ENCODE data around the gene NR1I2.

The NR1I2 gene

GRCh38 chr3:119768668-119769393, 13.1 kb upstream of the NR1I2 start:
- H3K4me3 Mint-ChIP-seq = no peak overlapping the region
- H3K27ac Mint-ChIP-seq = no peak overlapping the region
- no peaks in the 10 kb centered on the region for H3K4me1 Mint-ChIP-seq (ENCODE audit: low read depth)
- H3K9me3 Mint-ChIP-seq = no peaks in the 10 kb centered on the region
- H3K27me3 Mint-ChIP-seq = peaks cover 8% of the 10 kb centered on the region
- H3K36me3 Mint-ChIP-seq (ENCODE audit: low read depth) = no peaks in the 10 kb centered on the region

- Mint-ChIP-seq H3K9me3 (no peaks in the 10 kb centered on the region), H3K4me1 (ENCODE audit: low read depth) (no peaks in the 10 kb centered on the region), H3K4me3 (no peak overlapping the region), H3K27me3 (peaks cover 8% of the 10 kb centered on the region), H3K27ac (no peak overlapping the region), H3K36me3 (ENCODE audit: low read depth) (no peaks in the 10 kb centered on the region)
Measured at GRCh38 chr3:119769394-119770149, 12.3 kb upstream of the NR1I2 start.

GRCh38 chr3:119774444-119774843, 7.5 kb upstream of the NR1I2 start:
- Mint-ChIP-seq H3K9me3 (peaks cover 8% of the 10 kb centered on the region), H3K27me3 (peaks cover 8% of the 10 kb centered on the region), H3K4me3 (no peak overlapping the region), H3K27ac (no peak overlapping the region), H3K4me1 (ENCODE audit: low read depth) (no peaks in the 10 kb centered on the region), H3K36me3 (ENCODE audit: low read depth) (no peaks in the 10 kb centered on the region)

GRCh38 chr3:119776304-119776703, 5.6 kb upstream of the NR1I2 start:
- Mint-ChIP-seq H3K4me3 (no peak overlapping the region), H3K4me1 (ENCODE audit: low read depth) (no peaks in the 10 kb centered on the region), H3K9me3 (peaks cover 8% of the 10 kb centered on the region), H3K27ac (no peak overlapping the region), H3K36me3 (ENCODE audit: low read depth) (no peaks in the 10 kb centered on the region), H3K27me3 (peaks cover 4% of the 10 kb centered on the region)

GRCh38 chr3:119778176-119778575, 3.7 kb upstream of the NR1I2 start:
- Mint-ChIP-seq H3K4me1 (ENCODE audit: low read depth) (no peaks in the 10 kb centered on the region), H3K9me3 (peaks cover 8% of the 10 kb centered on the region)

GRCh38 chr3:119778811-119779210, 3.1 kb upstream of the NR1I2 start:
- no peak overlapping the region for H3K4me3 Mint-ChIP-seq
- H3K9me3 Mint-ChIP-seq = peaks cover 8% of the 10 kb centered on the region
- H3K36me3 Mint-ChIP-seq (ENCODE audit: low read depth) = no peaks in the 10 kb centered on the region
- H3K27me3 Mint-ChIP-seq = no peaks in the 10 kb centered on the region
- H3K4me1 Mint-ChIP-seq (ENCODE audit: low read depth) = no peaks in the 10 kb centered on the region
- no peak overlapping the region for H3K27ac Mint-ChIP-seq

More at GRCh38 chr3:119778176-119778575, 3.7 kb upstream of the NR1I2 start:
- no peak overlapping the region for H3K27ac Mint-ChIP-seq
- no peaks in the 10 kb centered on the region for H3K36me3 Mint-ChIP-seq (ENCODE audit: low read depth)
- no peak overlapping the region for H3K4me3 Mint-ChIP-seq
- no peaks in the 10 kb centered on the region for H3K27me3 Mint-ChIP-seq

GRCh38 chr3:119779731-119780383, 2.0 kb upstream of the NR1I2 start:
- Mint-ChIP-seq H3K9me3 (peaks cover 8% of the 10 kb centered on the region), H3K27ac (no peak overlapping the region), H3K36me3 (ENCODE audit: low read depth) (no peaks in the 10 kb centered on the region)

GRCh38 chr3:119782460-119782859, 559 bp downstream of the NR1I2 start:
- H3K36me3 Mint-ChIP-seq (ENCODE audit: low read depth) = no peaks in the 10 kb centered on the region
- no peaks in the 10 kb centered on the region for H3K9me3 Mint-ChIP-seq
- H3K27ac Mint-ChIP-seq = no peak overlapping the region
- H3K27me3 Mint-ChIP-seq = no peaks in the 10 kb centered on the region
- H3K4me1 Mint-ChIP-seq (ENCODE audit: low read depth) = no peaks in the 10 kb centered on the region
- H3K4me3 Mint-ChIP-seq = no peak overlapping the region

More at GRCh38 chr3:119779731-119780383, 2.0 kb upstream of the NR1I2 start:
- no peak overlapping the region for H3K4me3 Mint-ChIP-seq
- no peaks in the 10 kb centered on the region for H3K4me1 Mint-ChIP-seq (ENCODE audit: low read depth)
- no peaks in the 10 kb centered on the region for H3K27me3 Mint-ChIP-seq

GRCh38 chr3:119783255-119783654, 1.4 kb downstream of the NR1I2 start:
- no peaks in the 10 kb centered on the region for H3K27me3 Mint-ChIP-seq
- H3K36me3 Mint-ChIP-seq (ENCODE audit: low read depth) = no peaks in the 10 kb centered on the region
- H3K9me3 Mint-ChIP-seq = no peaks in the 10 kb centered on the region

GRCh38 chr3:119783883-119784282, 2.0 kb downstream of the NR1I2 start:
- H3K4me3 Mint-ChIP-seq = no peak overlapping the region
- H3K27me3 Mint-ChIP-seq = no peaks in the 10 kb centered on the region
- H3K27ac Mint-ChIP-seq = no peak overlapping the region

More at GRCh38 chr3:119783255-119783654, 1.4 kb downstream of the NR1I2 start:
- no peaks in the 10 kb centered on the region for H3K4me1 Mint-ChIP-seq (ENCODE audit: low read depth)
- no peak overlapping the region for H3K4me3 Mint-ChIP-seq
- H3K27ac Mint-ChIP-seq = no peak overlapping the region

GRCh38 chr3:119786409-119786808, 4.5 kb downstream of the NR1I2 start:
- H3K36me3 Mint-ChIP-seq (ENCODE audit: low read depth) = no peaks in the 10 kb centered on the region
- no peaks in the 10 kb centered on the region for H3K27me3 Mint-ChIP-seq
- no peaks in the 10 kb centered on the region for H3K9me3 Mint-ChIP-seq
- H3K4me3 Mint-ChIP-seq = no peak overlapping the region
- no peak overlapping the region for H3K27ac Mint-ChIP-seq
- H3K4me1 Mint-ChIP-seq (ENCODE audit: low read depth) = no peaks in the 10 kb centered on the region

More at GRCh38 chr3:119783883-119784282, 2.0 kb downstream of the NR1I2 start:
- Mint-ChIP-seq H3K9me3 (no peaks in the 10 kb centered on the region), H3K36me3 (ENCODE audit: low read depth) (no peaks in the 10 kb centered on the region), H3K4me1 (ENCODE audit: low read depth) (no peaks in the 10 kb centered on the region)

- Mint-ChIP-seq H3K27ac (no peak overlapping the region), H3K4me1 (ENCODE audit: low read depth) (no peaks in the 10 kb centered on the region), H3K4me3 (no peak overlapping the region), H3K9me3 (no peaks in the 10 kb centered on the region), H3K27me3 (no peaks in the 10 kb centered on the region), H3K36me3 (ENCODE audit: low read depth) (no peaks in the 10 kb centered on the region)
Measured at GRCh38 chr3:119790369-119790768, 8.5 kb downstream of the NR1I2 start.

GRCh38 chr3:119792270-119792669, 10.4 kb downstream of the NR1I2 start:
- H3K4me1 Mint-ChIP-seq (ENCODE audit: low read depth) = no peaks in the 10 kb centered on the region
- no peak overlapping the region for H3K27ac Mint-ChIP-seq
- H3K36me3 Mint-ChIP-seq (ENCODE audit: low read depth) = no peaks in the 10 kb centered on the region
- H3K27me3 Mint-ChIP-seq = no peaks in the 10 kb centered on the region
- H3K9me3 Mint-ChIP-seq = no peaks in the 10 kb centered on the region
- no peak overlapping the region for H3K4me3 Mint-ChIP-seq

GRCh38 chr3:119794401-119794800, 12.5 kb downstream of the NR1I2 start:
- no peak overlapping the region for H3K27ac Mint-ChIP-seq
- no peaks in the 10 kb centered on the region for H3K4me1 Mint-ChIP-seq (ENCODE audit: low read depth)
- no peak overlapping the region for H3K4me3 Mint-ChIP-seq
- H3K36me3 Mint-ChIP-seq (ENCODE audit: low read depth) = no peaks in the 10 kb centered on the region
- H3K9me3 Mint-ChIP-seq = no peaks in the 10 kb centered on the region
- no peaks in the 10 kb centered on the region for H3K27me3 Mint-ChIP-seq

GRCh38 chr3:119794971-119795612, 13.2 kb downstream of the NR1I2 start:
- Mint-ChIP-seq H3K36me3 (ENCODE audit: low read depth) (no peaks in the 10 kb centered on the region), H3K9me3 (no peaks in the 10 kb centered on the region), H3K4me3 (no peak overlapping the region), H3K27me3 (peaks cover 2% of the 10 kb centered on the region), H3K27ac (no peak overlapping the region), H3K4me1 (ENCODE audit: low read depth) (no peaks in the 10 kb centered on the region)

All from stimulated activated naive CD8-positive, alpha-beta T cell treated with anti-CD3 and anti-CD28 coated beads, Interleukin-15, Interleukin-2, amounts not matched to agents 100 ng/mL and 50 ng/mL, for 24 hours (primary cell).